Muscle of back (tissue), 11 donors: Measurements from ENCODE around the gene TBK1. TPM values are rescaled to one million over a fixed set of nuclear protein-coding genes. Genes with fewer than 3 reads are reported as not detected.

ENCODE experiments used
- DNase-seq, 3 donors: peaks; one replicate each; pipeline versions ENCODE4 v3.0.0 to v3.0.0-alpha.2; 2013
- polyA plus RNA-seq, 10 donors: library from polyadenylated mRNA; unstranded; fragments of 120-200 nt; gene quantifications; one replicate each; pipeline ENCODE4 v1.2.1, GENCODE V29; 2013; ENCODE audit not compliant: insufficient read length in 10 of 10

Gene TBK1
- polyA plus RNA-seq, 10 donors: 11.6 to 21.8 (median 16.4) TPM

DNA sequence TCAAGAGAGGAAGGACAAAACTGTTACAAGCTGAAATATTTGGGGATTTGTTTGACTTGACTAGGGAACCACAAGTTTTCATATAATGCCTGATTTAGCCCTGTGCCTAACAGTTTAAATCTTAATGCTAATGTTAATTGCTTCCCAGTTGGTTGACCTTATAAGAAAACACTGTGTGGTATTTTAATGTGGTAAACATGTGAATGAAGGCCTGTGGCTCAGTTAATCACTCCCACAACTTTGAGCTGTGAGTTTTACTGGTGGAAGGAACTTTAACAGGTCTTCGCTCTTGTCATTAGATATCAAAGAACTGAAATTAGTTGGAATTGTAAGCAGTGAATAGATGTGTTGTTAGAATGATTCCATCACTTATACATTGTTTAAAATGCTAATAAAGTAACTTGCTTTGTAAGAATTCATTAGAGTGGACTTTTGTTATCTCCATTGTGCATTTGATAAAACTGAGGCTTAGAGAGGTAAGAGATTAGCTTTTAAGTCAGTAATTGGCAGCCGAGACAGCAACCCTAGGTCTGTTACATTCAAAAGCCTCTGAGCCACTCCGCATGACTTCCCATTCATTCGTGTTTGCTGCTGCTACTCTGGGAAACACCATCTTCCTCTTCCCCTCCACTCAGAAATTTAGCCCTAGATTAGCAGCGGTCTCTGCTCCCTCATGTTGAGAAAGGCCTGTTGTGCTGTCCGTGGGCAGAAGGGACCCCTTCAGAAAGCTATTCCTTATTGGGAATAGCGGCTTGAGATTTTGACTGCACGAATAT lies 1.0 kb upstream of the TBK1 start:
- peak in 1 of 3 donors; percentile 22 for DNase-seq

DNA sequence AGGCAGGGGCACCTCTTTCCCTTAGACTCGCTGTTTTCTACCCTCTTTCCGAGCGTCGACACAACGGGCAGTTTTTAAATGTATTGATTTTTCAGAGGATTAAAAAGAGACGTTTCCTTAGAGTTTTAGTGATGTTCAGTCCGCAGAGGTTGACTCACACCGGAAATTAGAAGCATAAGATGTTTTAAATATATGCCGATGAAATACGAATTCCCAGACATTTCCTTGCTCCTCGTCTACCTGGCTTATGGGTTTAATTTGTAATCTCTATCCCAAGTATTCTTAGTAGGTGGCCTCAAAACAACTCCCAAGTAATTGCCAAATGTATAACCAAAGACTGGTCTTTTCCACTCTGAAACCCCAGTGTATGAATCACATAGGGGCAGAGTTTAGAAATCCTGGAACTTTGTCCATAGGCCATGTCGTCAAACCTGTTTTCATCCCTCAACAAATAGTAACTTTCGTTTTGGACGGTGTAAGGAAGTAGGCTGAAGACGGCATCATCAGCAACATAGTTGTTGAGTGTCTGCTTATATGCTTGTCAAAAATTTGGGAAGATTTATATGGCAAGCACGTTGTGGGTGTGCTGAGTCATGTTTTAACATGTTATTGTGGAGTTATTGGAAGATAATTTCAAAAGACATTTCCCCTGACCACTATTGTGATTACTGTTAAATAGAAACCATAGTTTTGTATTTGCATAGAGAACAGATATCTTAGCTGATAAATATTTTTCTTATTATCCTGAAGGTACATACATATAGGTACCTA lies 824 bp downstream of the TBK1 start:
- peak; percentile 46 to 75 (median 60) for DNase-seq

DNA sequence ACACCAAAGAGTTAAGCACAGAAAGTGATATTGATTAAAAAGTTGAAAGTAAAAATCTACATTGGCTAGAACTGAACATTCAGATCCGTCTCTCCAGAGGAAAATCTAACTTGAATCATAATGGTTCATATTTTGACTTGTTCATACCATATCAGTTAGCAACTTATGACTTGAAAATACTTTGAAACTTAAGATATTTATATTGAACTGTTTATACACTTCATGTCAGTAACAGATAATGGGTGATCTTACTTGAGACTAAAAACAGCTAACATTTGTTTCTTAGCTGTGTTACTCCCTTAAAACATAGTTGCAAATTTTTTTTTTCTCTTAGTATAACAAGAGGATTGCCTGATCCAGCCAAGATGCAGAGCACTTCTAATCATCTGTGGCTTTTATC lies 3.6 kb downstream of the TBK1 start:
- DNase-seq: no peak

DNA sequence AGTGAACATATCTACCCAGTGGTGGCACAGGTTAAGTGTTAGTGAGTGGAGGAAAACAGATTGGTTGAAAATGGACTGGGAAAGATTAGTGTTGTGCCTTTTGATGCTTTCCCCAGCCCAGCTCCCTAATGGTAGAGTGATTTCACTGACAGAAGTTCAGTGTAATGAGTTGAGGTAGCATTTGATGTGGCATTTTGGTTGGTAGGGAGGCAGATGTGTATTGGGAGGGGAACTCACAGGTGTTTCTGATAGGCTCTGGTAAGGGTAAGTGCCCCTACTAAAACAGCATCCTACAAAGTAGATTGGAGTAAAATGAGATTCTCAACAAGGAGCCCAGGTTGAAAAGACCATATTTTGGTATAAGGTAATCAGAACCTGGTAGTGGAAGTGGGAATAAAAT lies 4.2 kb downstream of the TBK1 start:
- no peak for DNase-seq

DNA sequence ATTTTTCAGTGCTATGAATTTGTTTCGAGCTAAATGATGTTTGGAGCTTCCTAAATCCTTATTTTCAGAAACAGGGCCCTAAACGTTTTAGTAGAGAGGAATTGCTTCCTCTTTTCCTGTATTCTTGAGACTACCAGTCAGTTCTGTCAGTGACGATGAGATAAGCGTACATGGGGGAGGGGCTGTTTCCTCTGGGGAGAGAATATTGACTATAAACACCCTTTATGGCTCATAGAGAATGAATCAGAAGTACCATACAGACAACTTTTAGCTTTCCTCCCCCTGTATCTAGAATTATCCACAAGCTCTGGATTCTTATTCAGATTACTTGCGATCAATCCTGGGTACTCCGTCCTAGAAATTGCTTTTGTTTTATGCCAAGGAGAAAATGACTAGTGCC lies 5.1 kb downstream of the TBK1 start:
- no peak for DNase-seq

DNA sequence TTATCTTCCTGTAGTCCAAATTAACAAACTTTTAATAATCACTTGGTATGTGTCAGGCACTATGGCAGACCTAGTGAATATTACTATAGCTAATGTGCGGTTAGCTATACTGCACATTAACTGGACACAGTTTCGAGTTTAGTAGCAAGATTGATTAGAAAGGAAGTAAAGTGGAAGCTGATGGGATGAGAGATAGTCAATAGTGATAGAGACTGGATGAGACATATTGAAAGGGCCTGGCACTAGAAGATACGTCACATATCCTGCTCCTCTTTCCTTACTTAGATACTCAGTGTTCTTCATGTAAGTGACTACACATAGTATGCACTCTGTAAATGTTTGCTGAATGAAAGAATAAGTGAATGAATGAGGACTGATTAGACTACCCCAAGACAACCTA lies 5.5 kb downstream of the TBK1 start:
- no peak for DNase-seq

DNA sequence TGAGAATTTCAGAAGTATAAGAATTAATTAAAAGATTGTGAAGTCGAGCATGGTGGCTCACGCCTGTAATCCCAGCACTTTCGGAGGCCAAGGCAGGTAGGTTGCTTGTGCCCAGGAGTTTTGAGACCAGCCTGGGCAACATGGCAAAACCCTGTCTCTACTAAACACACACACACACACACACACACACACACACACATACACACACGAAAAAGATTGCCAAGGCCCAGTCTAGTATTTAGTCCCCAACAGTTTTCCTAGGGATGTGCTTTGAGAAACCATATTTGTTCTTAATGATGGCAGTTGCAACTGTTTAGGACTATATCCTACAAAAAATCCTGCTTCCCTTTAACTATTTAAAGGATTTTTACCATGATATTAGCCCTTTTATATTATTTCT lies 6.0 kb downstream of the TBK1 start:
- DNase-seq: no peak

DNA sequence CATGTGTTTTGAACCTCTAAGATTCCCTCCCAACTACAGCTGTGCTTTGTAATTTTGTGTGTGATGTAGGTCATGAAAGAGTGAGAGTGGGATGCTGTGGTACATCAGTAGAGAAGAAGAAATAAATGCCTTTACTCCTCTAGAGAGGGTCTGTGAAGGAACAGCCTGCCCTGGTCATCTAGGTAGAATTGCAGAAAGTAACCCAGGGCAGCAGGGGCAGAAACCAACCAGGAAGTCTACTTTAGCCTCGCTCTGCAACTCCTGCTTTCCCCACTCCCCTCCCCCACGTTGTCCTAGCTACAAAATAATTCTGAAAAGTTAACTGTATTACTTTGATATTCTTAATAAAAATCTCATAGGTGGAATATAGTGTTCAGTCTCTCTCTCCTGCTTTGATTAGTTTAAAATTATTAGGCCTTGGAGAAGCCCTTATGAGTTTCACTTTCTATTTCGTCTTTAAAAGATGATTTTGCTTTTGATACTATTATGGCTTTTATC lies 7.5 kb downstream of the TBK1 start:
- DNase-seq: no peak

DNA sequence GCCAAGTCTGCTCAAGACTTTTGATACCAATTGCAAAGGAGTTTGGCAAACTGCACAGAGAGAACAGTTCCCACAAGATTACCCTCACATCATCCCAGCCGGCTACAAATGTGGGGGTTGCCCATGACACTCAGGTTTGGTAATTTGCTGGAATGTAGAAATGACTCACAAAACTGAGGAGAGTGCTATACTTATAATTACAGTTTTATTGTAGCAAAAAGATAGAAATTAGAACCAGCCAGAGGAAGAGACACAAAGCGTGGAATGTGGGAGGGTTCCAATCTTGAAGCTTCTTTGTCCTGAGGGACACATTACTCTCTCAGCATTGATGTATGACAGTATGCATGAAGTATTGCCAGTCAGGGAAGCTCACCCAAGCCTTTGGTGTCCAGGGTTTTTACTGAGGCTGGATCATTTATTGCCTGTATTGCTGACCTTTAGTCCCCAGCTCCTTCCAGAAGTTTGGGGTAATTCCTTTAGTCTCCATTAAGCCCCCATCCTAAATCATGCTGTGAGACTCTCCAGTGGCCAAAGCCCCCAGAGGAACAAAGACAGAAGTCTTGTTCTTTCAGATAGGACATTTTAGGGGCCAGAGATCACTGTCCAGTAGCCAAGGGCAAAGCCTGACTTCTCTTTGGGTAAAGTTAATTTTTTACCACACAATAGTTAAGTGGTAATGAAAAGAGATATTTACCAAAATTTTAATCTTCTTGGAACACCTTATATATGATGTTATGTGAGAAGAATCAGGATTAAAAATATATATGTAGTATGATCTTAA lies 9.9 kb downstream of the TBK1 start:
- peak in 1 of 3 donors; percentile 88 for DNase-seq

DNA sequence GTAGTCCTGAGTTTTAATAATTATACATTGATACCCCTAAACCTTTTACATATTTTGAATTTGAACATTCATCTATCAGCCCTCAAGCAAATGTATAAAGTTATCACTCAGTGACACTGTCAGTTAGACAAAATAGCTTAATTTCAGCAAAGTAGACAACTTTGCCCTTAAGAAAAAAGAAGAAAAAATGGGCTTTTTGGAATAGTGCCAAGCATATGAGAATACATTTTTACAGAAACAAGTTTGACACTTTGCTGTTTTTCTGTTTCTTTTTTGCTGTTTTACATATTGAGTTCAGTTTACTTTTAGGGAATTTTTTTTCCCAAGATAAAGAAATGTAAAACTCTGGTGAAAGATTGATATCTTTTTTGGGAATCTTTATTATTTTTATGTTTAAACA lies 14.3 kb downstream of the TBK1 start:
- no peak for DNase-seq

DNA sequence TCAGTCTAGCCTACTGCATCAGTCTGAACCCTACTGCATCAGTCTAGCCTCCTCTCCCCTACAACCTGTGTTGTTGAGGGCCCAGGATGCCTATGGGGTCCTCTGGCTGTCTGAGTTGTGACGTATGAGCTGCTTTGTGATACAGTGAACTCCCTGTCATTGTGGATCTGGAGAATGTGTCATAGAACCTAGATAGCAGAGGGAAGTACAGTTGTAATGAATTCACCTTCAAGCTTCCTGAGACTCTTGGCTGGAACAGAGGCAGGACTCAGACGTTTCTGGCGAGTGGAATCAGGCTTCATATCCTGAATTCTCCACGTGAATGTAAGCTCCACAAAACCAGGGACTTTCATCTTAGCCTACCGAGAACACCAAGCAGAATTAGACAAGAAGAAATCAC lies 17.0 kb downstream of the TBK1 start:
- no peak for DNase-seq

DNA sequence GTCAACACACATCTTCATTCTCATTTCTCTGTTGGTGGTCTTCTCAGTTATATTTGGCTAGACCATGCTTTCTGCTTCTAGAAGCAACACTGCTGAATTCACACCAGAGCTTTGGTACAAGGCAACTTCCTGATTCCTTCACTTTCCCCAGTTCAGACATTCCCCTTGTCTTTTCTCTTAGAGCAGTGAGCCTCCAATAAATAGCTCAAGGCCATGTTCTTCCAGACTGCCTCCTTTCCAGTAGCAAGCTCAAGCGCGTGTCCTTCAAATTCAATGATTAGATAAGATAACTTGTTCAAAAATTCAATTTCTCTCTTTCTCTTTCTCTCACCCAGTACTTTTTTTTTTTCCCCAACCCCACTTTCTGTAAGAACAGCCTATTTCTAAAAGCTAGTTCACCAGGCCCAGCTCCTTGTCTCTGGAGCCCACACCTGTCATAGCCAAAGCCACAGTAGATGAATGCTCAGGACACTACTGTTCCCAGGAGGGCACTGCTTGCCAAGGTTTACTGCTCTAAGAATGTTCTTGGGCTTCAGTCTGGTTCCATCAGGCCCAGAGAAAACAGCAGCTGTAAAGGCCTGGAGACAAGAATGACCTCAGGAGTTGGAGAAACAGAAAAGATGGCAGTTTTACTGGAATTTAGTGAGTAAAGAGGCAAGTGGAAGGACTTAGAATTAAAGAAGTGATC lies 17.7 kb downstream of the TBK1 start:
- peak in 1 of 3 donors; percentile 22 for DNase-seq

DNA sequence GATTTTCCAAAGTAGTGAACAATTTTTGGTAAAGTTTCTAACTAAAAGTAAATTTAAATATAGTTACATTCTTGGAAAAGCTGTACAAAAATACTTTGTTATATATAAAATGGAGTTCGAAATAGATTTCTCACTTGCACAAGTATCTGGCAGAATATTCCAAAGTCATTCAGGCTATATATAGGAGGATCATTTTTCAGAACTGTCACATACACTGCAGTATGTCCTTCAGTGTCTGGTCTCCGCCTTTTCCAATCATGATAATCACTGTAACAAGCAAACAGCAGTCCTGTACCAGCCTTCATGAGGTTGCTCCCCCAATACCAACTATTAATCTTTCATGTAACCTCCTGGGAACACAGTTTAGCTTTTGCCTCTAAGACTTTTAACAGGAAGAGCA lies 18.6 kb downstream of the TBK1 start:
- DNase-seq: no peak

DNA sequence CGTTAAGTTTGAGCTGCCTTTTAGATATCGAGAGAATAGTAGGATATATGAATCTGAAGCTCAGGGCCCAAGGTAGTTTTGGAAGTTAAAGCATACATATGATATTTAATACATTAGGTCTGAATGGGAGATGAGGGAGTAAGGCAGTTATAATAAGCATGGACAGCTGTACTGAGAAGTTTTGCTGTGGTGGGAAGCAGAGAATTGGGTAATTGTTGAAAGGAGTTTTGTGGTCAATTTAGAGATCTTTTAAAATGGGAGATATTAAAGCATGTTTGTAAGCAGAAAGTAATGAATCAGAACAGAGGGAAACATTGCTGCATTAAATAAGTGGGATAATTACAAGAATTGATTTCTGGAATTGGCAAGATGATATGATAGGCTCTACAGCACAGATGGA lies 21.3 kb downstream of the TBK1 start:
- DNase-seq: no peak

DNA sequence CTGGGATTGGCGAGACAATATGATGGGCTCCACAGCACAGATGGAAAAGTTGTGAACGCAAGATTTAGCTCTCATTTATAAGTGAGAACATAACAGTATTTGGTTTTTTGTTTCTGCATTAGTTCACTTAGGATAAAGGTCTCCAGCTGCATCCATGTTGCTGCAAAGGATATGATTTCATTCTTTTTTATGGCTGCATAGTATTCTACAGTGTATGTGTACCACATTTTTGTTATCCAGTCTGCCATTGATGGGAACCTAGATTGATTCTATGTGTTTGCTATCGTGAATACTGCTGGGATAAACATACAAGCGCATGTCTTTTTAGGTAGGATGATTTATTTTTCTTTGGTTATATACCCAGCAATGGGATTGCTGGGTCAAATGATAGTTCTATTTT lies 23.6 kb downstream of the TBK1 start:
- DNase-seq: no peak

DNA sequence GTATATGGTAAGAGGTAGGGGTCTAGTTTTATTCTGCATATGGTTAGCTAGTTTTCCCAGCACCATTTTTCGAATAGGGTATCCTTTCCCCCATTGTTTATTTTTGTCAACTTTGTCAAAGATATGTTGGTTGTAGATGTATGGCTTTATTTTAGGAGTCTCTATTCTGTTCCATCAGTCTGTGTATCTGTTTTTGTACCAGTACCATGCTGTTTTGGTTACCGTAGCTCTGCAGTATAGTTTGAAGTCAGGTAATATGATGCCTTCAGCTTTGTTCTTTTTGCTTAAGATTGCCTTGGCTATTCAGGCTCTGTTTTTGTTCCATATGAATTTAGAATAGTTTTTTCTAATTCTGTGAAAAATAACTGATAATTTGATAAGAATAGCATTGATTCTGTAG lies 24.9 kb downstream of the TBK1 start:
- no peak for DNase-seq

DNA sequence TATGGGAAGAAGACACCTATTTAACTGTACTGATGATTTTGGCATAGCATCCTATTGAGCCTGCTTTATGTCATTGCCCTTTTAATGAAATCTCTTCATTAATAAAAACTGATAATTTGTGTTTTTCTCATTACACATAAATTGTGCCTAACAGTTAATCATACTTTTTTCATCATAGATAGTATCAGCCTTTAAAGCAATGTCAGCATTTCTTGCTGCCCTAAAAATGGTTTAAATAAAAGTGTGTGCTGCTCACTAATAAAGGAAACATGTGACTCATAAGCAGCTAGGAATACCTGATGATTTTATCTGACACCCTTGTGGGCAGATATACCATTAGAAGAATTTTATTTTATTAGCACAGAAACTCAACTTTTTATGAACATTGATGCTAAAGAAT lies 26.7 kb downstream of the TBK1 start:
- DNase-seq: no peak

DNA sequence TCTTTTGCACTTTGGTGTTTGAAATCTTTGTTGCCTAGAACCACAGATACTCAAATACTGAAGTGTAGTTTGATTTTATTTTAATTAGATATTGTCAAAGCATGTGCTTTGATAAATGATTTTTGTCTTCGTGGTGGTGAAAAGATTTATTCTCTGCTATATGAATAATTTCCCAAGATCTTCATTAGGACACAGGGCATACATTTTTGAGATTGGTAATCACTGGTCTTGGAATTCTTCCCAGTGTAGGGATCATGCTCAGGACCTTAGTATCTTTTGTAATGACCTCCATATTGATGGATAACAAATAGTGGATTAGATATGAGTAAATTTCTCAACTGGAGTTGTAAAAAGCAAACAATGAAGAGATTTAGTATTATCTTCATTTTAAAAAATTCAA lies 28.2 kb downstream of the TBK1 start:
- DNase-seq: peak in 1 of 3 donors; percentile 37

DNA sequence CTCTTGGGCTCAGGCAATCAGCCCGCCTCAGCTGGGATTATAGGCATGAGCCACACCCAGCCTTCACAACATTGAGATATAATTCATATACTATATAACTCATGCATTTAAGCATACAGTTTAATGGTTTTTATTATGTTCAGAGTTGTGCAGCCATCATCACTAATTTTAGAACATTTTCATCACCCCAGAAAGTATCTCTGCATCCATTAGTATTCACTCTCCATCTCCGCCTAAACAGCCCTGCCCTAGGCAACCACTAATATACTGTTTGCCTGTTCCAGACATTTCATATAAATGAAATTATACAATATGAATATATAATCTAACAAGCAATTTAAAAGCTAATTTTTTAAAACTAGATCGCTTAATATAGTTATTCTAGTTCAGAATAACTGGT lies 34.7 kb downstream of the TBK1 start:
- no peak for DNase-seq

DNA sequence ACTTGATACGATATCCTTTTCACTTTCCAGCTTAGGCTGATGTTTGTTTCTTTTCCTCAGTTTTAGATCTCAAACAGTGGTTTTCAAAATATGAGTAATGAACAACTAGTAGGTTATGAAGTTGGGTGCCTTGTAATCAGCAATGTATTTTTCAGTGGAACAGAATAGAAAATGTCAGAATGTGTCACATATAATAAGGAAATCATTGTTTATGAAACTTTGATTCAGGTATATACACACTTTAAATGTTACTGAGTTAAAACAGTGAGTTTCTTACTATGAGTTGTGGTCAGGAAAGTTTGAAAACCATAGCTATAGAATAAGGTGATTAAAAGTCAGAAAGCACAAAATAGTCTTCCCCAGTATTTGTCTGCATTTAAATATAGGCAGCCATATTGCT lies 39.8 kb downstream of the TBK1 start:
- DNase-seq: no peak

DNA sequence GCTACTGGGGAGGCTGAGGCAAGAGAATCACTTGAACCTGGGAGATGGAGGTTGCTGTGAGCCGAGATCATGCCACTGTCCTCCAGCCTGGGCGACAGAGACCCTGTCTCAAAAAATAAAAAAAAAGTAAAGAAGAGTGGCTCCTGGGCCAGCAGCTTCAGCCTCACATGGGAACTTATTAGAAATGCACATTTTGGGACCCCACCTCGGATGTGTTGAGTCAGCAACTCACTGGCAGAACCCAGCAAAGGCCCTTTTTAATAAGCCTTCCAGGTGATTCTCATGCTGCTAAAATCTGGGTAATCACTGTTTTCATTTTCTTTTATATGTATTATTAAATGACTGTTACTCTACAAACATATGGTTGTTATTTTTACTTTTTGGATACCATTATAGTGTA lies 41.6 kb downstream of the TBK1 start:
- DNase-seq: no peak
